Thoracic aorta (tissue), 2 donors: ENCODE measurements around the gene TPST1. TPM values are rescaled to one million over a fixed set of nuclear protein-coding genes. Genes with fewer than 3 reads are reported as not detected.
"Not testable (repeated sequence)": the region's sequence is repeated elsewhere in the genome, so short reads cannot be mapped to it uniquely, and the experiment has no call there.

ENCODE experiments used
- ATAC-seq: fragments of 150-250 bp; one replicate; pipeline ENCODE4 v1.8.0; 2017; ENCODE audit warnings: low read depth; ENCODE audit not compliant: insufficient number of reproducible peaks, low FRiP score
- DNase-seq: peaks from one replicate; pipeline ENCODE4 v3.0.0-alpha.2; 2020; ENCODE audit warnings: low spot score
- H3K27ac ChIP-seq, 2 donors: fragments of 200-600 bp; sonication (generic); 1 replicate in 1 of 2; 2 replicates in 1 of 2; pipeline ENCODE4 v1.5.1; 2016; ENCODE audit warnings: mild to moderate bottlenecking in 2 of 2, moderate library complexity in 2 of 2
- H3K27me3 ChIP-seq: fragments of 200-600 bp; sonication (generic); replicated peaks from 2 replicates; pipeline ENCODE4 v1.6.0; 2016; ENCODE audit warnings: mild to moderate bottlenecking; ENCODE audit not compliant: insufficient read depth
- H3K36me3 ChIP-seq: fragments of 200-600 bp; sonication (generic); one replicate; pipeline ENCODE4 v1.5.1; 2016
- H3K4me1 ChIP-seq, 2 donors: fragments of 200-600 bp; sonication (generic); 1 replicate in 1 of 2; 2 replicates in 1 of 2; pipeline versions ENCODE4 v1.5.1 to v1.6.0; 2016; ENCODE audit warnings: low read depth in 2 of 2, mild to moderate bottlenecking in 1 of 2; ENCODE audit not compliant: control insufficient read depth in 1 of 2
- H3K4me3 ChIP-seq: fragments of 200-600 bp; sonication (generic); 2 replicates; pipeline ENCODE4 v1.5.1; 2016; ENCODE audit warnings: mild to moderate bottlenecking
- H3K9me3 ChIP-seq: fragments of 200-600 bp; sonication (generic); 2 replicates; pipeline ENCODE4 v1.5.1; 2016
- CTCF ChIP-seq: fragments of 200-600 bp; sonication (generic); IDR thresholded peaks from one replicate; pipeline ENCODE4 v1.5.1; 2019; ENCODE audit warnings: antibody characterized with exemption
- total RNA-seq, 2 donors: library from RNA; depleted of rRNA; stranded (reverse); fragments of >200 nt; gene quantifications; one replicate each; pipeline versions ENCODE4 v1.1.0 to v1.2.3, GENCODE V29; 2016

The TPST1 gene
- total RNA-seq, 2 donors from 2014 or later: 18.1 to 25.4 TPM

- H3K9me3 ChIP-seq, ATAC-seq, H3K4me1 ChIP-seq: not testable (repeated sequence)
Measured at GRCh38 chr7:66395128-66395571, 190.0 kb downstream of the TPST1 start.

GRCh38 chr7:66396052-66396451 is 190.9 kb downstream of the TPST1 start:
- H3K4me1 ChIP-seq, ATAC-seq, H3K36me3 ChIP-seq, DNase-seq, H3K9me3 ChIP-seq, H3K27ac ChIP-seq, H3K4me3 ChIP-seq, H3K27me3 ChIP-seq: not testable (repeated sequence)

More at GRCh38 chr7:66395128-66395571, 190.0 kb downstream of the TPST1 start:
- H3K4me3 ChIP-seq, H3K27ac ChIP-seq, H3K27me3 ChIP-seq, DNase-seq, H3K36me3 ChIP-seq: not testable (repeated sequence)

DNA sequence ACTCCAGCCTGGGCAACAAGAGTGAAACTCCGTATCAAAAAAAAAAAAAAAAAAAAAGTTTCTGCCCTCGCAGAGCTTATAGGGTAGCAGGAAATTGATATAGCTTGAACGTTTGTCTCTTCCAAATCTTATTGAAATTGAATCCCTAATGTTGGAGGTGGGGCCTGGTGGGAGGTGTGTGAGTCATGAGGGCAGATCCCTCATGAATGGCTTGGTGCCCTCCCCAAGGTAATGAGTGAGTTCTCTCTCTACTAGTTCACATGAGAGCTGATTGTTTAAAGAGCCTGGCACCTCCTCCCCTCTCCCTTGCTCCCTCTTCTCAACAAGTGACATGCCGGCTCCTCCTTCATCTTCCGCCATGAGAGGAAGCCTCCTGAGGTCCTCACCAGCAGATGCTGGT is 193.7 kb downstream of the TPST1 start:
- not testable (repeated sequence) for H3K4me1 ChIP-seq, H3K27me3 ChIP-seq, H3K27ac ChIP-seq, ATAC-seq, DNase-seq, H3K9me3 ChIP-seq, H3K4me3 ChIP-seq, H3K36me3 ChIP-seq

GRCh38 chr7:66399566-66399965 is 194.4 kb downstream of the TPST1 start:
- Histone ChIP-seq H3K36me3 (no peaks in the 10 kb centered on the region), H3K27ac (no peak overlapping the region)

GRCh38 chr7:66400400-66400799 is 195.3 kb downstream of the TPST1 start:
- Histone ChIP-seq H3K36me3 (no peaks in the 10 kb centered on the region), H3K4me3 (no peak overlapping the region), H3K4me1 (no peaks in the 10 kb centered on the region), H3K27ac (no peak overlapping the region), H3K9me3 (no peaks in the 10 kb centered on the region), H3K27me3 (no peaks in the 10 kb centered on the region)
- no peak for ATAC-seq
- no peak for DNase-seq
- no peak for TF ChIP-seq CTCF

More at GRCh38 chr7:66399566-66399965, 194.4 kb downstream of the TPST1 start:
- no peak for DNase-seq
- Histone ChIP-seq H3K4me3 (no peak overlapping the region), H3K27me3 (no peaks in the 10 kb centered on the region), H3K9me3 (no peaks in the 10 kb centered on the region), H3K4me1 (no peaks in the 10 kb centered on the region)
- ATAC-seq: no peak
- TF ChIP-seq CTCF: no peak

DNA sequence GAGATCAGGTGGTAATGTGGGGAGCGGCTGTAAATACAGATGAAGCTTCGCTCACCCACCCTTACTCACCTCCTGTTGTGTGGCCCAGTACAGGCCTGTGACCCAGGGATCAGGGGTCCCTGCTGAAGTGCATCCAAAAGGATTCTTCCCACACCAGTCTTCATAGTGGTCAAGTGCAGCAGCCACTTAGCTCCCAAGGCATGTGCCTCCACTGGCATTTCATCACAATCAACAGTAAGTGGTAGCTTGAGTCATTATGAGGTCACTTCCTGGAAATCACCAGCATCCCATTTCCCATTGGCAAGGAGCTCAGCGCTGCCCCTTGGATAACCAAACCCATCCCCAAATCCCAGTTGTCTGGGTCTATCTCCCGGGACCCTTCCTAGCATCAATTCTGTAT is 196.0 kb downstream of the TPST1 start:
- not testable (repeated sequence) for H3K27me3 ChIP-seq, H3K4me1 ChIP-seq, H3K27ac ChIP-seq, H3K36me3 ChIP-seq, DNase-seq, H3K4me3 ChIP-seq, H3K9me3 ChIP-seq, ATAC-seq

DNA sequence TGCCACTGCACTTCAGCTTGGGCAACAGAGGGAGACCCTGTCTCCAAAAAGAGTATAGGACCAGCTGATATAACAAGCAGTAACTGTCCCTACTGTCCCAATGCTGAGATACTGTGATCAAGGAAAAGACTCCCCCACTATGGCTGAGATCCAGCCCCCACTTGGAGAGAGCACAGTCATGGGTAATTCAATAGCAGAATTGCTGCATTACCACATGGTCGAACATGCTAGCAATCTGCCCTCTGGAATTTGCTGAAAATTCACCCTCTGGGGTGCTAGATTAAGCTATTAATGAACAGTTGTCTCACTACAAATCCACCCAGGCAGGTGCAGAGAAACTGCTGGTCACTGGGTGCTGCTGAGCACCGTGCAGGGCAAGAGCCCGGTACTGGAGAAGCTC is 196.8 kb downstream of the TPST1 start:
- ATAC-seq, H3K27ac ChIP-seq, H3K4me1 ChIP-seq, DNase-seq, H3K36me3 ChIP-seq, H3K9me3 ChIP-seq, H3K27me3 ChIP-seq, H3K4me3 ChIP-seq: not testable (repeated sequence)

DNA sequence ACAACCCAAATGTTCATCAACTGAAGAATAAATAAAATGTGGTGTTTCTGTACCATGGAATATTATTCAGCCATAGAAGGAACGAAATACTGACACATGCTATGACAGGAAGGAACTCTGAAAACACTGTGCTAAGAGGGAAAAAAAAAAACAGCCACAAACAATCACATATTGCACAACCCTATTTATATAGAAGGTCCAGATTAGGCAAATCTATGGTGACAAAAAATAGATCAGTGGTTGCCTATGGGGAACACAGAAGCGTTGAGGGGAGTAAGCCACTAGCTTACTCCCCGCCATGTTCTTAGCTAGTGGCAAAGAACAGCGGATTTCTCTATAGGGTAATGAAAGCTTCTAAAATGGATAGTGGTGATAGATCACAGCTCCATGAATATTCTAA is 198.4 kb downstream of the TPST1 start:
- TF ChIP-seq CTCF: no peak
- H3K36me3 ChIP-seq: no peaks in the 10 kb centered on the region
- H3K4me3 ChIP-seq: no peak overlapping the region
- H3K27ac ChIP-seq: no peak overlapping the region
- H3K4me1 ChIP-seq: no peaks in the 10 kb centered on the region
- H3K9me3 ChIP-seq: no peaks in the 10 kb centered on the region
- no peak for ATAC-seq
- no peaks in the 10 kb centered on the region for H3K27me3 ChIP-seq
- no peak for DNase-seq
